ENCODE data around the gene NTSR1. TPM values are rescaled to one million over a fixed set of nuclear protein-coding genes. Genes with fewer than 3 reads are reported as not detected.

Gene NTSR1
- polyA plus RNA-seq, 3 donors: 0.35 to 2.5 (median 0.40) TPM

GRCh38 chr20:62663145-62664018, 45.3 kb upstream of the NTSR1 start:
- Histone ChIP-seq H3K79me2 (ENCODE audit: insufficient read depth, low read length) (no peaks in the 10 kb centered on the region), H3K27me3 (ENCODE audit: control insufficient read depth in 2 of 2, insufficient read depth in 2 of 2, low read length in 2 of 2) (no peaks in the 10 kb centered on the region), H3K4me2 (replicated peaks; ENCODE audit: extremely low read depth, low read length, poor library complexity, severe bottlenecking) (no peak overlapping the region), H4K20me1 (ENCODE audit: insufficient read depth, low read length) (no peaks in the 10 kb centered on the region), H2AFZ (ENCODE audit: insufficient read depth, low read depth, low read length, poor library complexity, severe bottlenecking) (no peak overlapping the region), H3K4me1 (ENCODE audit: control insufficient read depth in 1 of 2, insufficient read depth in 2 of 2, low read length in 2 of 2) (peaks cover 35 to 38% of the 10 kb centered on the region in 2 donors), H3K36me3 (replicated peaks in 1 of 2; ENCODE audit: control insufficient read depth in 1 of 2, insufficient read depth in 2 of 2, low read length in 2 of 2) (no peaks in the 10 kb centered on the region), H3K27ac (ENCODE audit: low read depth in 1 of 2, low read length in 2 of 2) (no peak overlapping the region), H3K9ac (ENCODE audit: insufficient read depth, low read length, poor library complexity, severe bottlenecking) (no peak overlapping the region), H3K9me3 (replicated peaks in 1 of 2; ENCODE audit: control insufficient read depth in 1 of 2, insufficient read depth in 1 of 2, low read length in 2 of 2) (no peaks in the 10 kb centered on the region), H3K4me3 (replicated peaks in 1 of 3; ENCODE audit: low read depth in 2 of 3, low read length in 3 of 3) (no peak overlapping the region)
- TF ChIP-seq CTCF (IDR thresholded peaks at IDR 0.05): no peak
- peak overlapping the region in 1 of 7 donors; percentile 20 for H3K27ac Mint-ChIP-seq
- H3K4me3 Mint-ChIP-seq: no peak overlapping the region
- intact Hi-C loops (cut with micrococcal nuclease): loop anchor here in 1 of 2 donors (5.0 kb wide), 1 partner anchor 41 kb away; no protein-coding TSS in a partner anchor
- peaks cover 0 to 2% (median 1%) of the 10 kb centered on the region in 3 donors for H3K27me3 Mint-ChIP-seq (ENCODE audit: low read depth in 3 of 3)
- H3K4me1 Mint-ChIP-seq: peaks cover 35% of the 10 kb centered on the region
- peaks cover 0 to 3% (median 0%) of the 10 kb centered on the region in 7 donors for H3K9me3 Mint-ChIP-seq
- DNase-seq: no peak
- peaks cover 0 to 2% of the 10 kb centered on the region in 2 donors for H3K36me3 Mint-ChIP-seq
- whole genome bisulfite sequencing (ENCODE audit: insufficient coverage): 93% methylated on average over 19 of the region's 24 CpGs

- Histone ChIP-seq H3K27ac (ENCODE audit: low read depth in 1 of 2, low read length in 2 of 2) (no peak overlapping the region), H3K36me3 (replicated peaks in 1 of 2; ENCODE audit: control insufficient read depth in 1 of 2, insufficient read depth in 2 of 2, low read length in 2 of 2) (no peaks in the 10 kb centered on the region), H3K4me1 (ENCODE audit: control insufficient read depth in 1 of 2, insufficient read depth in 2 of 2, low read length in 2 of 2) (peaks cover 26 to 38% of the 10 kb centered on the region in 2 donors), H3K79me2 (ENCODE audit: insufficient read depth, low read length) (no peaks in the 10 kb centered on the region), H3K27me3 (ENCODE audit: control insufficient read depth in 2 of 2, insufficient read depth in 2 of 2, low read length in 2 of 2) (no peaks in the 10 kb centered on the region), H3K9ac (ENCODE audit: insufficient read depth, low read length, poor library complexity, severe bottlenecking) (no peak overlapping the region), H3K4me3 (replicated peaks in 1 of 3; ENCODE audit: low read depth in 2 of 3, low read length in 3 of 3) (no peak overlapping the region), H3K9me3 (replicated peaks in 1 of 2; ENCODE audit: control insufficient read depth in 1 of 2, insufficient read depth in 1 of 2, low read length in 2 of 2) (no peaks in the 10 kb centered on the region), H4K20me1 (ENCODE audit: insufficient read depth, low read length) (no peaks in the 10 kb centered on the region), H3K4me2 (replicated peaks; ENCODE audit: extremely low read depth, low read length, poor library complexity, severe bottlenecking) (no peak overlapping the region), H2AFZ (ENCODE audit: insufficient read depth, low read depth, low read length, poor library complexity, severe bottlenecking) (no peak overlapping the region)
- Mint-ChIP-seq H3K4me3 (no peak overlapping the region), H3K27me3 (ENCODE audit: low read depth in 3 of 3) (peaks cover 0 to 2% (median 1%) of the 10 kb centered on the region in 3 donors), H3K27ac (peak overlapping the region in 1 of 7 donors; percentile 68), H3K9me3 (peaks cover 0 to 3% (median 0%) of the 10 kb centered on the region in 7 donors), H3K4me1 (peaks cover 30% of the 10 kb centered on the region), H3K36me3 (peaks cover 0 to 2% of the 10 kb centered on the region in 2 donors)
- WGBS (ENCODE audit: insufficient coverage): 94% methylated on average over 17 of the region's 18 CpGs
- no peak for DNase-seq
- intact Hi-C loops (cut with micrococcal nuclease): loop anchor here in 1 of 2 donors (5.0 kb wide), 1 partner anchor 42 kb away; no protein-coding TSS in a partner anchor
- TF ChIP-seq CTCF (IDR thresholded peaks at IDR 0.05): no peak
Observed at GRCh38 chr20:62664019-62664971, 44.3 kb upstream of the NTSR1 start.
